IPS-15b (cell line): Measurements from ENCODE around the gene ARL6IP4.
A peak's percentile ranks its signal among the peaks of the same experiment; 100 is the strongest.

ENCODE experiments used
- H3K27me3 ChIP-seq: one replicate; pipeline ENCODE4 v1.6.1; 2013; ENCODE audit warnings: low read length; ENCODE audit not compliant: control insufficient read depth, insufficient read depth
- H3K36me3 ChIP-seq: one replicate; pipeline ENCODE4 v1.6.1; 2013; ENCODE audit warnings: low read length; ENCODE audit not compliant: control insufficient read depth, insufficient read depth
- H3K4me1 ChIP-seq: one replicate; pipeline ENCODE4 v1.6.1; 2013; ENCODE audit warnings: mild to moderate bottlenecking, low read length; ENCODE audit not compliant: control insufficient read depth, insufficient read depth
- H3K4me3 ChIP-seq: one replicate; pipeline ENCODE4 v1.5.1; 2013; ENCODE audit warnings: low read depth, low read length
- H3K9ac ChIP-seq: one replicate; pipeline ENCODE4 v1.6.1; 2013; ENCODE audit warnings: low read depth, mild to moderate bottlenecking, low read length
- H3K9me3 ChIP-seq: one replicate; pipeline ENCODE4 v1.6.1; 2013; ENCODE audit warnings: mild to moderate bottlenecking, low read length; ENCODE audit not compliant: control insufficient read depth, insufficient read depth

The ARL6IP4 gene

DNA sequence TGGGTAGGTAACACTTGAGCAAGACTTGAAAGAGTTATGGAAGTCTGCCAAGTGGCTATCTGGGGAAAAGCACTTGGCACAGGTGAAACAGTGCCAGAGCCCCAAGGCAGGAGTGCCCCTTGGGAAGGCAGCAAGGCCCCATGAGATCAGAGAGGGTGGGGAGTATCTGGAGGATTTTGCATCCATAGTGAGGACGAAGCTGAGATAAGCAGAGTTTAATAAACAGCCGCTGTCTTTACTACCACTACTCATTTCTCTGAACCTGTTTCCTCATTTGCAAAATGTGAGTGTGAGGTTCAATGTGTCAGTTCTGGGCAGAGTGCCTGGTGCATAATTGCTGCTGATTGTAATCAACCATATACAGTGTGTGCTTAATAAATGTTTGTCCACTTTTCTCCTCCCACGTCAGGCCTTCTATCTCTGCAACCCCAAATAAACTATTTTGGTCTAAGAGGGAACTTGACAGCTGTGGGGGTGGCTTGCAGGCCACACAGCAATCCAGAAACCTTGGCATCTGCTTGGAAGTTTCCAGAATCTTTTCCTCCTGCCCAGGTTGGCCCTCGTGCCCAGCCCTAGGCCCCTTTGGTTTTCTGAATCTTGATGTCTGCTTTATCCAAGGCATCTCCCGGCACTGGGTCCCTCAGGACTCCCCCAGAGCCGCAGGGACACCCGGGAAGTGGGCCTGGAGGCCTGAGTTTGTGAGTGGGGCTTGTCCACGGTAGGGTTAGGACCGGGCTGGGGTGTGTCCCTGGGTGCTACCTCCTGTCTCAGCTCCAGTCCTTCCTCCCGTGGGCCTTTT is 18.8 kb upstream of the ARL6IP4 start:
- Histone ChIP-seq H3K9me3 (no peaks in the 10 kb centered on the region), H3K27me3 (no peaks in the 10 kb centered on the region), H3K36me3 (peaks cover 3% of the 10 kb centered on the region), H3K4me1 (no peaks in the 10 kb centered on the region), H3K9ac (no peak overlapping the region), H3K4me3 (no peak overlapping the region)

DNA sequence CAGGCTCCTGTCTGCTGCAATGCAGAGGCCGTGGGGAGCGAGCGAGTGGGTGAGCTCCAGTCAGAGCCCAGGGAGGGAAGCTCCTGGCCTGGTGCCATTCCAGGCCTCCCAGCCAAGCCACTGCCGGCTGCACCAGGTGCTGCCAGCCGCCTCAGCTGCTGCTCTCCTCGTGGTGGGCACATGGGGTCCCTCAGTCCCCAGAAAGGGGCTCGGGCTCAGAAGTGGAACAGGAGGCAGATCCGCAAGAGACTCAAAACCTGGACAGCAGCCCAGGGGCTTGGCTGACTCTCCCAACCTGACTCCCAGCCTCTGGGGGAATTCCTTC is 16.6 kb upstream of the ARL6IP4 start:
- H3K4me3 ChIP-seq, result no peak overlapping the region
- H3K9ac ChIP-seq, result no peak overlapping the region
- peaks cover 3% of the 10 kb centered on the region for H3K36me3 ChIP-seq
- no peaks in the 10 kb centered on the region for H3K9me3 ChIP-seq
- H3K4me1 ChIP-seq, result no peaks in the 10 kb centered on the region
- no peaks in the 10 kb centered on the region for H3K27me3 ChIP-seq

DNA sequence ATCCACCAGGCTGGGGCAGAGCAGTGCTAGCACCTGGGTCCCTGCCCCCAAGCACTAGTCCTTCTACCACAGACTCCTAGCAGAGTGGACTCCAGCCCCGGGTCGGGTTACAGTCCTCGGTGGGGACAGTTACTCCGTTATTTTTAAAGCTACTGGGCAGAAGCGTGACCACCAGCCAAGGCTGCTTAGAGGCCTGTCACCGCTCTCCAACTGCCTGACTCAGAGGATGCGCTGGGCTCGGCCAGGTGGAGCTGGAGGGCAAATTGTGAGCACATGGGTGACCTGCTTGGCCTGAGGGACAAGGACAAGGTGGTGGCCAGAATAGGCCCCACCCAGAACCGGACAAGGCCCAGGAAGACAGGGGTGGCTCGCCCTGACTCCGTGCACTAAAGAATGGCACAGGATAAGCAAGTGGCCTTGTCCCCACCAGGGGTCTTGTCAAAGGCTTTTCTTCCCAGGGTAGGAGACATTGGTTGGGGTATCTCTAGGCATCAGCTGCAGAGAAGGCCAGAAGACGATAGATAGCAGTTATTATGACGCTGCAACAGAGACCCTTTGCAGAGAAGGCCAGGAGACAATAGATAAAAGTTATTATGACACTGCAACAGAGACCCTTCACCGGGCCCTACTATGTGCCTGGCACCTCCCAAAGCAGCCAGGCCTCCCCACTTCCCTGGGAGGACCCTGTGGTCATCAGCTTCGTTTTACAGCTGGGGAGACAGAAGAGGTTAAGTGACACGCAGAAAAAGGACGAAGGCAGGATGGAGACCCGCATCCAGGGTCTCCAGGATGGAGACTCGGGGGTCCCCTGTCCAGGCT is 15.8 kb upstream of the ARL6IP4 start:
- H3K36me3 ChIP-seq, result peaks cover 3% of the 10 kb centered on the region
- no peak overlapping the region for H3K4me3 ChIP-seq
- H3K27me3 ChIP-seq, result no peaks in the 10 kb centered on the region
- H3K9me3 ChIP-seq, result no peaks in the 10 kb centered on the region
- no peaks in the 10 kb centered on the region for H3K4me1 ChIP-seq
- H3K9ac ChIP-seq, result no peak overlapping the region

DNA sequence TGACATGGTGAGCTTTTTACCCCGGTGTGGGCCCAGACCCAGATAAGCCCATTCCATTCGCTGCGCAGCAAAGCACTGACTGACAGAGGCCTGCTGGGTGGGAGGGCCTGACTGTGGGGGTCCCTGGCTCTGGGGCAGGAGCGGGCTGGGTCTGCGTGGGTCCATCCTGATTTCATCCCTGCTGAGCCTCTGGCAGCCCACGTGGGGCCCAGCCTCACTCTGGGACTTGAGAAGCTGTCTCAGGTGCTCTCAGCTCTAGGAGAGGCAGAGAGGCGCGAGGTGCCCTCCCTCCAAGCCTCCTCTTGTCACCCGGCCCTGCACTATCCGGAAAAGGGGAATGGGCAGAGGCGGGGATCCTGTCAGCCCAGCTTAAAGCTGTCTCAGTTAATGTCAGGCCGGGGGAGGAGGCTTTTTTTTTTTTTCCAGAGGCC is 15.1 kb upstream of the ARL6IP4 start:
- Histone ChIP-seq H3K36me3 (no peaks in the 10 kb centered on the region), H3K4me3 (no peak overlapping the region), H3K4me1 (no peaks in the 10 kb centered on the region), H3K27me3 (no peaks in the 10 kb centered on the region), H3K9ac (no peak overlapping the region), H3K9me3 (no peaks in the 10 kb centered on the region)

DNA sequence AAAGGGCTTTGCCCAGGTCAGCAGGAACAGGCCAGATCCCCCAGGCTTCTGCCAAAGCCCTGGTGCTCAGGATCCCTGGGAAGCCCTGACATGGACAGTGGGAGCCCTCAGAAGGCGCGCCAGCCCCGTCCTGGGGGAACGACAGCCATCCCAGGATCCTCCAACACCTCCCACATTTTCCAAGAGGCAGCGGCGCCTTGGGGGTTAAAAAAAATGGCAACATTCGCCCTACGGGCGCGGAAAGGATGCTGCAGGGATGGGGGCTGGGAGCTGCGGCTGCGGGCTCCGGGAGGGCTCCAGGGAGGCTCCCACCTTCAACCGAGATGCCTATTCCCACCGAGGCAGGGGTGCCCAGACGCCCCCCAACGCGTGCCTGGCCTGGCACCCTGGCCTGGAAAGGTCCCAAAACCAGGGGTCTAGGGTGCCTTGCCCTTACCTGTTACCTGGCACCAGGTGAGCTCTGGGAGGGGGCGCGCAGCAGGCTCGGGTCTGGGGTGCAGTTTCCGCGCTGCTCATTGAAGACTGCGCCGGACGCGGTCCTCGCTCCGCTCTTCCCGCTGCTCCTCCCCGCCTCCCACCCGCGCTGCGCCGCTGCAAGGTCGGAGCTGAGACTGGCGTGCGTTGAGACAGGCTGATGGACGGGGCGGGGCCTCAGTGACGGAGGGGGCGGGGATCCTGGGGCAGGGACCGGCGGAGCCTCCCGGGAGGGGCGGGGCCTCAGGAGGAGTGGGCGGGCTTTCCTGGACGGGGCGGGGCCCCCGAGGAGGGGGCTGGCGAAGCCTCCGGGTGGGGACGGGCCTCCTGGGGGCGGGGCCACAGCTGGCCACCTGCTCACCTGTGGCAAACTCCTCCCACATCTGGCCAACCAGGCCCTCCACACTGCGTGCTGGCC is 14.4 kb upstream of the ARL6IP4 start, which contains the start of gene ABCB9:
TSS of gene ABCB9 (minus strand) at position 613 of the 892 bp plus-strand sequence. CDS start 6,228 bp downstream, outside the sequence.
- Histone ChIP-seq H3K9ac (no peak within 1 kb of the TSS), H3K9me3 (no peaks in the 10 kb centered on the region), H3K4me1 (no peaks in the 10 kb centered on the region), H3K27me3 (no peaks in the 10 kb centered on the region), H3K36me3 (no peaks in the 10 kb centered on the region), H3K4me3 (peak within 1 kb of the TSS; percentile 79)

DNA sequence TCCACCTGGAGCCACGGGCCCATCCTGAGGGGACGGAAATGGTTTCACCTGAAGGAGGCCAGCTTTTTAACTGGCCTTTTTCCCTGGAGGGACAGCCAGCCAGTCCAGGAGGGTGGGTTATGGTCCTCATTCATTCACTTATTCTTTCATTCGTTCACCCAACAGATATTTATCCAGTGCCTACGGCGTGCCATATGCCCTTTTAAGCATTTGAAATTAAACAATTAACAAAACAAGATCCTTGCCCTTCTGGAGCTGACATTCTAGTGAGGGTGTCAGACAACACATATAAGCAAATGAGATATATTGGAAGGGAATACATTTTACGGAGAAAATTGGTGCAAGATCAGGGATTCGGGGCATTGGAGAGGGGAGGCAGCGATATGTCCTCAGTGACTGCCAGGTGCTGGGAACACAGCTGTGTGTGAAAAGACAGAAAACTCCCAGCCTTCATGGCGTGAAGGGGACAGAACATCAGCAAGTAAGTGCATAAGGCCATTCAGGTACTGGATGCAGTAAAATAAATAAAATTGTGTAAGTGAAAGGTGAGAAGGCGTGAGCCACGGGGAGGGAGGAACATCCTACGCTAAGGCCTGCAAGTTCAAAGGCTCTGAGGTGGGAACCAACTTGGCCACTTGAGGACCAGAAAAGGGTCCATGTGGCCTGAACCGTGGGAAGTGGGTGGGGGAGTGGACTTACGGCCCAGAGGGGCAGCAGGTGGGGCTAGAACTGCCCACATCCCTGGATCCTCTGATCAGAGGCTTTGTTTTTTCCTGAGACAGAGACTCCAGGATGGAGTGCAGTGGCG is 13.5 kb upstream of the ARL6IP4 start:
- Histone ChIP-seq H3K9me3 (no peaks in the 10 kb centered on the region), H3K27me3 (no peaks in the 10 kb centered on the region), H3K4me3 (peak overlapping the region; percentile 35), H3K4me1 (no peaks in the 10 kb centered on the region), H3K36me3 (no peaks in the 10 kb centered on the region), H3K9ac (no peak overlapping the region)

DNA sequence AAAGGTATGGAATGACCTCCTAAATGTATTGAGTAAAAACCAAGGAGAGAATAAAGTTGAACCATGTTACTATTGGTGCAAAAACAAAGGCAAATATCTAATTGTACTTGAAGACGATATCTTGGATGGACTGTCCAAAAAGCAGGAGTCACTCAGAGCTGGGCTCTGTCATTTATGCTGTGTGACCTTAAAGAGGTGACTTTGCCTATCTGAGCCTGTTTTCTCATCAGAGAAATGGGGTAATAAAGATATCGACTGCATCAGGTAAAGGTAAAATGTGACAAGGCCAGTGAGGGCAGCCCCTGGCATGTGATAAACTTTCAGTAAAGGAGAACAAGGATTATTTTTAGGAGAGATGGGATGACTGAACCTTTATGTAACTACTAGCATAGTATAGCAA is 12.4 kb upstream of the ARL6IP4 start:
- no peak overlapping the region for H3K4me3 ChIP-seq
- H3K4me1 ChIP-seq, result no peaks in the 10 kb centered on the region
- no peak overlapping the region for H3K9ac ChIP-seq
- H3K36me3 ChIP-seq, result no peaks in the 10 kb centered on the region
- H3K9me3 ChIP-seq, result no peaks in the 10 kb centered on the region
- no peaks in the 10 kb centered on the region for H3K27me3 ChIP-seq

DNA sequence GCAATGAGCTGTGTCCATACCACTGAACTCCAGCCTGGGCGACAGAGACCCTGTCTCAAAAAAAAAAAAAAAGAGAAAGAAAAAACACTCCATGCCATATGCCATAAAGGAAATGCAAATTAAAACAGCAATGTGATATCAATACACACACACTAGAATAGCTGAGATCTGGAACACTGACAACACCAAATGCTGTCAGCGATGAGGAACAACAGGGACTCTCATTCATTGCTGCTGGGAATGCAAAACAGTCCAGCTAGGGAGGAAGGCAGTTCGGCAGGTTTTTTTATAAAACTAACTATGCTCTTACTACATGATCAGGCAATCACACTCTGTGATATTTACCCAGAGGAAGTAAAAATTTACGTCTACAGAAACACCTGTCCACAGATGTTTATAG is 10.8 kb upstream of the ARL6IP4 start:
- H3K9ac ChIP-seq, result no peak overlapping the region
- H3K4me3 ChIP-seq, result no peak overlapping the region
- no peaks in the 10 kb centered on the region for H3K4me1 ChIP-seq
- H3K27me3 ChIP-seq, result no peaks in the 10 kb centered on the region
- H3K36me3 ChIP-seq, result no peaks in the 10 kb centered on the region
- H3K9me3 ChIP-seq, result no peaks in the 10 kb centered on the region

DNA sequence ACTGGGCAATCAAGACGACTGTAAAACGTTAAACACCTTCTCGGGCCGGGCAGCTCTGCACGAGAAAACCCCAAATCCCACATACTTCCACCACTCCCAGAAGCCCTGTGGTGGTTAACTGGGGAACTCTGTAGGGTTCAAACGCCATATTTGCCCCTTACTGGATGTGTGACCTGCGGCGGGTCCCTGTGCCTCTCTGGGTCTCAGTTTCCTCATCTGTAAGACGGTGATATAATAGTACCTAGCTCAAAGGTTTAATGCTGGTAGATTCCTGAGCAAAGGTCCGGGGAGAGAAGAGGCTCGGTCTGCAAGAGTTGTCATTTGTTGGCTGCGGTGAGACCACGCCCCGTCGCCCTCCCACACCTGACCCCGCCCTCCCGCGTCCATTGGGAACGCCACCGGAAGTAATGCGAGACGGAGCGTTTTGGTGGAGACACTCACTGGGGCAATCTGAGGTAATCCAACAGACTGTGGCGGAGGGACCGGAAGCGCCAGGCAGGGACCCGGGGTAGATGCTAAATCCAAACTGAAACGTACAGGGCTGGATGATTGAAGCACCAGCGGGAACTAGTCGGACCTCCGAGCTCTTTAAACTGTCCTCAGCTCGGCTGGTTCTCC is 6.1 kb upstream of the ARL6IP4 start:
- Histone ChIP-seq H3K9ac (peak overlapping the region; percentile 100), H3K4me1 (peaks cover 3% of the 10 kb centered on the region), H3K36me3 (peaks cover 6% of the 10 kb centered on the region), H3K4me3 (peak overlapping the region; percentile 99), H3K27me3 (no peaks in the 10 kb centered on the region), H3K9me3 (no peaks in the 10 kb centered on the region)

DNA sequence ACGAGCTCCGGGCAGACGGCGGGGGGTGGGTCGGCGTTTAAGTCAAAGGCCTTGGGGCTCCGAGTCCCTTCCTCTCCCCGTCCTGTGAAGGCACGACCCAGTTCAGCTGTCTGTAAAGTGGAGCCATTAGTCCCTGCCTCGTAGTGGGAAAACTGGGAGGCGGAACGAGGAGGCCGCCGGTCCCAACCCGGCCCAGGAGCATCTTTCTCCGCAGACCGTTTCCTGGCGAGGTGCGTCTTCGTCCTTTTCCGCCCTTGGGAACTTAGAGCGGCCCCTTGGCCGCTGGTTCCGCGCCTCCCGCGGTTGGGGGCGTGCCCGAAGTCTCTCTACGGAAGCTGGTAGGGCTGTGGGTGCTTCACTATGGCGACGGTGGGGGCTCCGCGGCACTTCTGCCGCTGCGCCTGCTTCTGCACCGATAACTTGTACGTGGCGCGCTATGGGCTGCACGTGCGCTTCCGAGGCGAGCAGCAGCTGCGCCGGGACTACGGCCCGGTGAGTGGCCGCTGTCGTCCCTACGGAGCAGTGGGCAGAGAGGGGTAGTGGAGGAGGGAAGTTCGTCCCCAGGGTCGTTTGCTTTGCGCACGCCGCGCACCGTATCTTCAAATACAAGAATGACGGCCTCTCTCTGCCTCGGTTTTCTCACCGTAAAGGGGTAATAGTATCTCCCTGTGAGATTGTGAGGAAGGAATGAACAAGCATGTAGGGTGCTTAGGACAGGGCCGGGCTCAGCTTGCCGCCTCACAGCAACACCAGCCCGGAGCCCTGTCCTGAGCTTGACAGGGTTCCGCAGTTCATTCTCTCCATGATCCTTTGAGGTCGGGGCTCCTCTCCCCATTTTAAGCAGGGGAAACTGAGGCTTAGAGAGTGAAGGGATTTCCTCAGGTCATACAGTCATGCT is 5.3 kb upstream of the ARL6IP4 start, which contains the start of gene OGFOD2:
TSS of gene OGFOD2 (plus strand) at position 353 of the 898 bp plus-strand sequence. CDS start at position 361, 8 bp downstream.
- H3K4me1 ChIP-seq, result peaks cover 3% of the 10 kb centered on the region
- H3K9ac ChIP-seq, result peak within 1 kb of the TSS; percentile 100
- H3K27me3 ChIP-seq, result no peaks in the 10 kb centered on the region
- H3K36me3 ChIP-seq, result peaks cover 6% of the 10 kb centered on the region
- H3K9me3 ChIP-seq, result no peaks in the 10 kb centered on the region
- H3K4me3 ChIP-seq, result peak within 1 kb of the TSS; percentile 99
